ENCODE measurements around the gene ZNF322. TPM values are rescaled to one million over a fixed set of nuclear protein-coding genes. Genes with fewer than 3 reads are reported as not detected.

Gene ZNF322
- total and polyA plus RNA-seq, 5 donors: 5.1 to 17.8 (median 15.9) TPM

- DNase-seq (no peak), ATAC-seq (peak in 1 of 2 donors; percentile 38)
- Histone ChIP-seq H3K4me3 (ENCODE audit: low read length) (peak overlapping the region; percentile 98), H3K9me3 (ENCODE audit: control insufficient read depth, low read length) (no peaks in the 10 kb centered on the region), H3K27ac (ENCODE audit: low read length) (peak overlapping the region; percentile 93), H3K27me3 (ENCODE audit: control insufficient read depth, insufficient read depth) (no peaks in the 10 kb centered on the region), H3K4me1 (ENCODE audit: control insufficient read depth, insufficient read depth, low read length) (no peaks in the 10 kb centered on the region)
- intact Hi-C loops (cut with DNase I): no loop called here
- 0% methylated on average over 5 of the region's 5 CpGs for WGBS
Measured at GRCh38 chr6:26660000-26660361, 435 bp upstream of the ZNF322 start.

DNA sequence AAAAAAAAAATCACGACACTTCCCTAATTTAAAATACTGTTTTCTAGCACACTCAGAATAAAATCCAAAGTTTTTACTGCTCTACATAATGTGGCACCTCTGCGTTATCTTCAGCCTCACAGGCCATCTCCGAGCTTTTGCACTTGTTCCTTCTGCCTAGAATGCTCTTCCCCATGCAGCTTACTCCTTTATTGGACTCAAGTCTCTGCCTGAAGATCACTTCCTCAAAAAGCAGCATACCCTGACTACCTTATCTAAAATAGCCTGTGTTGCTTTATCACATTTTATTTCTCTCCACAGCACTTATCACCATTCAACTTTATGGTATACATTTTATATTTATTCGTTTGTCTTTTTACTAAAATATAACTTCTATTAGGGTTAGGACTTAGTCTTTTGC is 2.3 kb downstream of the ZNF322 start:
- no peak overlapping the region for H3K27ac ChIP-seq (ENCODE audit: low read length)
- no peak overlapping the region for H3K4me3 ChIP-seq (ENCODE audit: low read length)
- ATAC-seq: no peak
- H3K9me3 ChIP-seq (ENCODE audit: control insufficient read depth, low read length): no peaks in the 10 kb centered on the region
- 93% methylated on average over 4 of the region's 4 CpGs for WGBS
- no peaks in the 10 kb centered on the region for H3K27me3 ChIP-seq (ENCODE audit: control insufficient read depth, insufficient read depth)
- intact Hi-C loops (cut with DNase I): no loop called here
- no peak for DNase-seq
- no peaks in the 10 kb centered on the region for H3K4me1 ChIP-seq (ENCODE audit: control insufficient read depth, insufficient read depth, low read length)

DNA sequence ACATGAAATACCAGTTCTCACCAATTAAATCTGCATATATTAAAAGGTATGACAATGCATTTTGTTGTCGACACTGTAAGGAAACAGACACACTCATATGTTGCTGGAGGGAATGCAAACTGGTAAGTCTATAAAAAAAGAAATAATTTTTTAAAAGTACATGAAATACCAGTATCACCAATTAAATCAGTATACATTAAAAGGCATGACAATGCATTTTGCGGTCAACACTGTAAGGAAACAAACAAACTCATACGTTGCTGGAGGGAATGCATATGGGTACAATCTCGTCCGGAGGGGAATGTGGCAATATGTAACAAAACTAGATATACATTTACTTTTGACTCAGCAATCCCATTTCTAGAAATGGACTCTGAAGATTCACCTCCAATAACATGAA is 6.5 kb downstream of the ZNF322 start:
- intact Hi-C loops (cut with DNase I): no loop called here
- 97% methylated on average over 5 of the region's 5 CpGs for WGBS

GRCh38 chr6:26651133-26651781 is 8.3 kb downstream of the ZNF322 start:
- Histone ChIP-seq H3K27ac (ENCODE audit: low read length) (no peak overlapping the region), H3K9me3 (ENCODE audit: control insufficient read depth, low read length) (no peaks in the 10 kb centered on the region), H3K4me3 (ENCODE audit: low read length) (no peak overlapping the region), H3K27me3 (ENCODE audit: control insufficient read depth, insufficient read depth) (no peaks in the 10 kb centered on the region), H3K4me1 (ENCODE audit: control insufficient read depth, insufficient read depth, low read length) (no peaks in the 10 kb centered on the region)
- DNase-seq (no peak), ATAC-seq (no peak)
- intact Hi-C loops (cut with DNase I): no loop called here

More for the DNA sequence above, 6.5 kb downstream of the ZNF322 start:
- H3K4me1 ChIP-seq (ENCODE audit: control insufficient read depth, insufficient read depth, low read length): no peaks in the 10 kb centered on the region
- no peaks in the 10 kb centered on the region for H3K9me3 ChIP-seq (ENCODE audit: control insufficient read depth, low read length)
- DNase-seq: no peak
- H3K27me3 ChIP-seq (ENCODE audit: control insufficient read depth, insufficient read depth): no peaks in the 10 kb centered on the region
- ATAC-seq: no peak
- H3K27ac ChIP-seq (ENCODE audit: low read length): no peak overlapping the region
- H3K4me3 ChIP-seq (ENCODE audit: low read length): no peak overlapping the region

GRCh38 chr6:26646074-26646473 is 13.5 kb downstream of the ZNF322 start:
- ATAC-seq: no peak
- H3K27ac ChIP-seq (ENCODE audit: low read length): no peak overlapping the region

DNA sequence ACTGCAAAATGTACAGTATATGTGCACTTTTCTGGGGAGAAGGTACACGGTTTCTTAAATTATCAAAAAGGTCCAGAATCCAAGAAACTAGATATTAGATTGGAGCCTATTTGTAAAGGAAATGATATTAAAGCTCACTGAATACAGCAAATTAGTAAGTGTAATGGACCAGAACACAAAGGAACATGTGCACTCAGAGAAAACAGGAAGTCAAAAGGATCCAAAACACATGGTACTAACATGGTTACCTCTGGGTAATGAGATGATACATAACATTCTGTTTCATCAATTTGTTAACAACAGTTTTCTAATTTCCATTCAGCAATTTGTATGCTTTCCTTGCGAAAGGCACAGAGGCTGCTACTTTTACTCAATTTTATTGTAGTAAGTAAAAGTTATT is 18.7 kb downstream of the ZNF322 start:
- no peak overlapping the region for H3K4me3 ChIP-seq (ENCODE audit: low read length)
- no peak overlapping the region for H3K27ac ChIP-seq (ENCODE audit: low read length)
- DNase-seq (no peak), ATAC-seq (no peak)
- intact Hi-C loops (cut with DNase I): no loop called here
- WGBS: 97% methylated on average over 2 of the region's 2 CpGs
- no peaks in the 10 kb centered on the region for H3K27me3 ChIP-seq (ENCODE audit: control insufficient read depth, insufficient read depth)
- H3K9me3 ChIP-seq (ENCODE audit: control insufficient read depth, low read length): no peaks in the 10 kb centered on the region
- no peaks in the 10 kb centered on the region for H3K4me1 ChIP-seq (ENCODE audit: control insufficient read depth, insufficient read depth, low read length)

More at GRCh38 chr6:26646074-26646473, 13.5 kb downstream of the ZNF322 start:
- 98% methylated on average over 1 of the region's 1 CpG for WGBS
- H3K9me3 ChIP-seq (ENCODE audit: control insufficient read depth, low read length): no peaks in the 10 kb centered on the region
- no peaks in the 10 kb centered on the region for H3K4me1 ChIP-seq (ENCODE audit: control insufficient read depth, insufficient read depth, low read length)
- H3K27me3 ChIP-seq (ENCODE audit: control insufficient read depth, insufficient read depth): no peaks in the 10 kb centered on the region
- DNase-seq: no peak
- intact Hi-C loops (cut with DNase I): no loop called here
- no peak overlapping the region for H3K4me3 ChIP-seq (ENCODE audit: low read length)

GRCh38 chr6:26629359-26629758 is 30.2 kb downstream of the ZNF322 start:
- Histone ChIP-seq H3K4me1 (ENCODE audit: control insufficient read depth, insufficient read depth, low read length) (no peaks in the 10 kb centered on the region), H3K4me3 (ENCODE audit: low read length) (no peak overlapping the region), H3K27ac (ENCODE audit: low read length) (no peak overlapping the region), H3K27me3 (ENCODE audit: control insufficient read depth, insufficient read depth) (no peaks in the 10 kb centered on the region), H3K9me3 (ENCODE audit: control insufficient read depth, low read length) (no peaks in the 10 kb centered on the region)
- intact Hi-C loops (cut with DNase I): no loop called here
- WGBS: 31% methylated on average over 1 of the region's 1 CpG
- no peak for DNase-seq
- no peak for ATAC-seq

DNA sequence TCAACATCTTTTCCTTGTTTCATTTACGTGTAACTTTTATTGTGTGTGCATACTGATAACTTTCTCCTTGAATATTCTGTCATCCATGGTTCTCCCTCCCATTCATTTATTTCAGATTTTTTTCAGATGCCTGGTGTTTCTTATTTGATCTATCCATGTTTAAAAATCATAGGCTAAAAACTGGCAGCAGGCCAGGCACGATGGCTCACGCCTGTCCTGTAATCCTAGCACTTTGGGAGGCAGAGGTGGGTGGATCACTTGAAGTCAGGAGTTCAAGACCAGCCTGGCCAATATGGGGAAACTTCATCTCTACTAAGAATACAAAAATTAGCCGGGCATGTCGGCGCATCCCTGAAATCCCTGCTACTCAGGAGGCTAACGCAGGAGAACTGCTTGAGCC is 31.7 kb downstream of the ZNF322 start:
- ATAC-seq (no peak), DNase-seq (no peak)
- intact Hi-C loops (cut with DNase I): no loop called here
- no peaks in the 10 kb centered on the region for H3K4me1 ChIP-seq (ENCODE audit: control insufficient read depth, insufficient read depth, low read length)
- no peaks in the 10 kb centered on the region for H3K27me3 ChIP-seq (ENCODE audit: control insufficient read depth, insufficient read depth)
- WGBS: 77% methylated on average over 7 of the region's 7 CpGs
- no peaks in the 10 kb centered on the region for H3K9me3 ChIP-seq (ENCODE audit: control insufficient read depth, low read length)
- no peak overlapping the region for H3K4me3 ChIP-seq (ENCODE audit: low read length)
- no peak overlapping the region for H3K27ac ChIP-seq (ENCODE audit: low read length)

DNA sequence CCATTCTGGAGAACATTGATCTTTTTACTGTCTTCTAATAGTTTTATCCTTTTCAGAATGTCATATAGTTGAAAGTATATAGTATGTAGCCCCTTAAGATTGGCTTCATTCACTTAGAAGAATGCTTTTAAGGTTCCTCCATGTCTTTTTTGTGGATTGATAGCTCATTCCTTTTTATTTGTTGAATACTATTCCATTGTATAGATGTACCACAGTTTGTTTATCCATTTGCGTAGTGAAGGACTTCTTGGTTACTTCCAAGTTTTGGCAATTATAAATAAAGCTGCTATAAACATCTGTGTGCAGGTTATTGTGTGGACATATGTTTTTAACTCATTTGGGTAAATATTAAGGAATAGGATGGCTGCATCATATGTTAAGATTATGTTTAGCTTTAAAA is 35.0 kb downstream of the ZNF322 start:
- WGBS: 93% methylated on average over 1 of the region's 1 CpG
- H3K9me3 ChIP-seq (ENCODE audit: control insufficient read depth, low read length): no peaks in the 10 kb centered on the region
- H3K4me3 ChIP-seq (ENCODE audit: low read length): no peak overlapping the region
- no peaks in the 10 kb centered on the region for H3K4me1 ChIP-seq (ENCODE audit: control insufficient read depth, insufficient read depth, low read length)
- intact Hi-C loops (cut with DNase I): no loop called here
- ATAC-seq (no peak), DNase-seq (no peak)
- H3K27ac ChIP-seq (ENCODE audit: low read length): no peak overlapping the region
- H3K27me3 ChIP-seq (ENCODE audit: control insufficient read depth, insufficient read depth): no peaks in the 10 kb centered on the region

GRCh38 chr6:26623339-26623859 is 36.1 kb downstream of the ZNF322 start:
- H3K9me3 ChIP-seq (ENCODE audit: control insufficient read depth, low read length): no peaks in the 10 kb centered on the region
- ATAC-seq (no peak), DNase-seq (no peak)
- 44% methylated on average over 1 of the region's 1 CpG for WGBS
- H3K4me3 ChIP-seq (ENCODE audit: low read length): no peak overlapping the region
- H3K27me3 ChIP-seq (ENCODE audit: control insufficient read depth, insufficient read depth): no peaks in the 10 kb centered on the region
- no peak overlapping the region for H3K27ac ChIP-seq (ENCODE audit: low read length)
- no peaks in the 10 kb centered on the region for H3K4me1 ChIP-seq (ENCODE audit: control insufficient read depth, insufficient read depth, low read length)
- intact Hi-C loops (cut with DNase I): no loop called here

DNA sequence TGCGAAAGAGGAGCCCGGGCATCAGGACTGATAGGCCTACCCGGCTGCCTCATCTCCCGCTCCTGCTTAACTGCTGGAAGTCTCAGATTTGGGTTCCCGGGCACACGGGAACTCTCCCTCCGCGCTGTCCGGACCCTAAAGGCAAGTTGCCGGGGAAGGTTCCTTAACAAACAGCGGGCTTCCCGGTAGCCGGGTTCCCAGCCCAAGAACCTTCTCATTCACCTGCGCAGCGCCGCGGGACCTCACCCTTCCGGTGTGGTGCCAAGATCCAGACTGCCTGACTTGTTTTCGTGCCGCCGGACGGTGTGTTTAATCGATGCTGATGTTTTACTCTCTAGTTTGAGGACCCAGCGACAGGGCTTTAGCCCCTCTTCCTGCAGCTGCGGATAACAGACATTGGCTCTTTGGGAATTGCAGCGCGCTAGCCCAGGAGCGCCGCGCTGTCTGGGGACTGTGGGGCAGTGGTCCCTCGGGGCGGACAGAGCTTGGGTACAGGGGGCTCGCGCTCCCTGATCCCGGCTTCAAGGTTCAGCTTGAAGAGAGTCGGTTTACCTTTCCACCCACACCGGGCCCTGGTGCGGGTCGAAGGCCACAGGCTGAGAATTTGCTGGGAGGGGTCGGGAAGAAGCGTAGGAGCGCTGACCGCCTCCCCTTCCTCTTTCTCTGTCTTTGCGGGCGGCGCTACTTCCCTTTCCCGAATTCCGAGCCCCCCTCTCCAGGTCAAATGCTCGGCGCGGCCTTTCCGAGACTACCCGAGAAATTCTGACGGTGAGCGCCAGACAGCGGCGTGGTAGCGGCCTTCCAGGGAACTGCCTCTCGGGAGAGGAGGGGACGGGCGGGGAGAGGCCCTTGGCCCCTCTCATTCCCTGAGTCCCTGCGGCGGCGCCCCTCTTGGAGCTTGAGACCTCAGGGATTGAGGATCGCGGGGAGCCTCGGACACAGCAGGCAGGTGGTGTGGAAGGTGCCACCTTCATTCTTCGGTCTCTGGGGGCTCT is 45.6 kb downstream of the ZNF322 start:
- H3K9me3 ChIP-seq (ENCODE audit: control insufficient read depth, low read length): no peaks in the 10 kb centered on the region
- no peaks in the 10 kb centered on the region for H3K4me1 ChIP-seq (ENCODE audit: control insufficient read depth, insufficient read depth, low read length)
- 2% methylated on average over 68 of the region's 68 CpGs for WGBS
- peak overlapping the region; percentile 59 for H3K4me3 ChIP-seq (ENCODE audit: low read length)
- no peaks in the 10 kb centered on the region for H3K27me3 ChIP-seq (ENCODE audit: control insufficient read depth, insufficient read depth)
- ATAC-seq: peak; percentile 53 to 57
- intact Hi-C loops (cut with DNase I): loop anchor here in 3 of 4 donors (5.0 to 10.0 kb wide), 2 partner anchors 463 to 471 kb away; no protein-coding TSS in a partner anchor
- DNase-seq: peak in 2 of 3 donors; percentile 52 to 65
- no peak overlapping the region for H3K27ac ChIP-seq (ENCODE audit: low read length)
